ENCODE measurements around the gene EGLN1.
"Not testable (repeated sequence)": the region's sequence is repeated elsewhere in the genome, so short reads cannot be mapped to it uniquely, and the experiment has no call there.

The EGLN1 gene

DNA sequence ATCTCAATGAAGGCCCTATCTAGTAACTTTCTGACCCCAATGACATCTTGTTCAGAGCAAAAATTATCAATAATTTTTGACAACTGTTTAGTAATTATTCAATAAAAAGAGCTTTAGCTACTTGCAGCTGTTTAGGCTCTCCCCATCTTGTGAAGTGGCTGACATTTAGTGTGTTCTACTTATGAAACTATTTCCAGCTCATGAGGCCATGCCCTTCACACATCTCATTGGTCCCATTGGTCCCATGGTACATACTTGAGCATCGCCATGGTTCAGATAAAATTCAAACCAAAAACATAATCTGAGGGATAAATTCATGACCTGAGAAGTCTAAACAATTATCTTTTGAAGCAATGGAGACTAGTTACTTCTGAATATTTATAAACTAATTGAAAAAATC lies 59.8 kb downstream of the EGLN1 start:
- no peak for DNase-seq (ENCODE audit: low spot score)

DNA sequence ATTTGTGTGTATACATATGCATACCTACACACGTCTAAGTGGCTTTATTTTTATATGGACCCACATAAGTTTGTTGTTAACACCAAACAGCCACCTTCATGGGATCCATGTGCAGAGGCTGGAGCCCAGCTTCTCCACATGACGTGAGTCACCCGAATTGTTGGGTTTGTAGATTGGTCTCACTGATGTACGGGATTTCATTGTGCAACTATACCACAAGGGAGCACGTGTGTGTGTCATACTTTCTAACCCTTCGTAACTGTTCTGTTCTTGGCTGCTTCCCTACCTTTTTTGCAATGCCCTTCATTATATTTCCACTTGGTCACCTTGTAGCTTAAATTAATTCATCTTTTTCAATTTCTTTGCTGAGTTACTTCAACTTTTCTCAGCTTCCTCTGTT lies 63.0 kb downstream of the EGLN1 start:
- DNase-seq (ENCODE audit: low spot score), result no peak

DNA sequence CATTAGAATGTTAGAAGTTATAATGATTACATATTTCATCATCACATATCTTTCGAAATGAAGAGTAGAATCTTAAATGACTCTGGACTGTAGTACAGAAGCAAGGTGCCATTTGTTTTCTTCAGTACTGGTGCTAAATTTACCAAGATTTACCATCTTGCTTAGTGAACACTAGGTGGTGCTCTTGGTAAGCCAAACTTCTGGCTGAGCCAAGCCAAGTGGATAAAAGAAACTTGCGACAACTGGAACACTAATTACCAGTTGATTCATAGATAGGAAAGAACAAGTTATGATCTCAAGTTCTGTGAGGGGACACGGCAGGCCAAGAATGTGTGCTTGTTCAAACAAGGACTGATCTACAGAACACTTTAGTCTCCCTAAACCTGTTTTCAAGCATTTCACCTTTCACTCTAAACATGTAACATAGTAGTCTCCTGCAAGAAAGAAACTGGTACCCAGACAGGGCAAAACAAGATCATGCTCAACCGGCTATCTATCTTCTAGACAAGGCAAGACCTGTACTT lies 64.2 kb downstream of the EGLN1 start:
- peak; percentile 17 for DNase-seq (ENCODE audit: low spot score)

DNA sequence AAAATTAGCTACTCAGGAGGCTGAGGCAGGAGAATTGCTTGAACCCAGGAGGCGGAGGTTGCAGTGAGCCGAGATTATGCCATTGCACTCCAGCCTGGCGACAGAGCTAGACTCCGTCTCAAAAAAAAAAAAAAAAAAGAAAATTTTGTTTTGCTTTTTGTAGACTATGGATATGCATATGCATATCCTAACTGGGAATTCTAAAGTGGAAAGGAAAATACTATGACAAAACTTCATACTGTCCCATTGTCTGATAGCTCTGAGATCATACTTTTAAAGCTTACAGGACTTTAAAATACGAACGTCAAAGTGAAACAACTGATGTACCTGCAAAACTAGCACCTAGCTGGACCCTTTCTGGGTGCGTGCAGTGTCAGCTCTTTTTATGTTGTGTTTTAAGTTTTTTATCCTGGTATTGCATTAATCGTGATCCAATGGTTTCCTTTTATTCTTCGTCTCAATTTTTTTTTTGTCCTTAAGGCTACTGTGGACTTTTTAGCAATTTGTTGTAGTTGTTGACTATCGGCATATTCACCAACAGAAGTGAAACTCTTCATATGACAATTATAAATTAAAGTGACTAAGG lies 64.8 kb downstream of the EGLN1 start:
- DNase-seq (ENCODE audit: low spot score), result no peak

DNA sequence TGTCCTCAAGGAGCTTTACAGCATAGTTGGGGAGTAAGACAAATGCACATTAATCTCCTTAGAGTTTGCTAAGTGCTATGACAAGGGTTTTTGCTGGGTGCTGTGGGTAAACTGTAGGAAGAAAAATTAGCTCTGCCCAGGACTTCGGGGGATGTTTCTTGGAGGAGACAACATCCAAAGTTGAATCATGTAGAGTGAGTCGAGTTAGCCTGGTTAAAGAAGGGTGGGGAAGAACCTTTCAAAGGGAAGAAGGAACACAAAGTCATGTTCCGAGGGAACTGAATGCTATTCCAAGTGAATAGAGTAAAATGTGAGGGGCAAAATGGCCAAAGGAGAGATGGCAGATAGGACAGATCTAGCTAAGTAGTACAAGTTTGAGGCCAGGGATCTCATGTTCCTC lies 66.9 kb downstream of the EGLN1 start:
- DNase-seq (ENCODE audit: low spot score), result no peak

DNA sequence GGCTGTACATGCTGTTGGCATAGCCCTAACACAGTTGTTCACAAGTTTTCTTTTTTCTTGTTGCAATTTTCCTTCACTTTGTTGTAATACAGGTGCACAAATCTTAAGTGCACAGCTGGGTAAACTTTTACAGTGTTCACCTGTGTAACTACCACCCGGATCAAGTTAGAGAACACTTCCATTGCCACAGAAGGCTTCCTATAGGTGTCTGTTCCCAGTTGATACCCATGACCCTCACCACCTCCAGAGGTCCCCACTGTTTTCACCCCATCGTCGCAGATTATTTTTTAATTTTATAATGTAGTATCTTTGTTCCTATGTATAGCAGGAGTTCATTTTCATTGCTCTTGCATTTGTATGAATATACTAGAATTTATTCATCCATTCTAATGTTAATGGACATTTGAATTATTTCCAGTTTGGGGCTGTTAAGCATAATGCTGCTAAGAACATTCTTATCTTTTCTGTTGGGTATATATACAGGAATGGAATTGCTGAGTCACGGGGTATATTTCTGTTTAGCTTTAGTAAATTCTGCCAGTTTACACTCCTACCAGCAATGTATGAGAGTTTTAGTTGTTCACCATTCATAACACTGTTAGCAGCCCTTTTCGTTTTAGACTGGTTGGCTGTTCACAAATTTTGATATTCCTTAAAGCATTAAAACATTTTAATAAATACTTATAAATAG lies 67.6 kb downstream of the EGLN1 start:
- no peak for DNase-seq (ENCODE audit: low spot score)

DNA sequence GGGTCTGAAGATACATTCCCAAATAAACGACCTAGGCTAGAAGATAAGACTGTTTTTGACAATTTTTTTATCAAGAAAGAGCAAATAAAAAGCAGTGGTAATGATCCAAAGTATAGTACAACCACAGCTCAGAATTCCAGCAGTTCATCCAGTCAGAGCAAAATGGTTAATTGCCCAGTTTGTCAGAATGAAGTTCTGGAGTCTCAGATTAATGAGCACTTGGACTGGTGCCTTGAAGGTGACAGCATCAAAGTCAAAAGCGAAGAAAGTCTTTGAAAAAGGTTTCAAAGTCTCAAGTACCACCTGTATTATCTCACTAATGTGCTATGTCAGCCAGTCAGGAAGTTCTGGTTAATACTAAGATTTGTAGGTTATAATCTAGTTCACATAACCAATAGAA lies 69.0 kb downstream of the EGLN1 start:
- no peak for DNase-seq (ENCODE audit: low spot score)

DNA sequence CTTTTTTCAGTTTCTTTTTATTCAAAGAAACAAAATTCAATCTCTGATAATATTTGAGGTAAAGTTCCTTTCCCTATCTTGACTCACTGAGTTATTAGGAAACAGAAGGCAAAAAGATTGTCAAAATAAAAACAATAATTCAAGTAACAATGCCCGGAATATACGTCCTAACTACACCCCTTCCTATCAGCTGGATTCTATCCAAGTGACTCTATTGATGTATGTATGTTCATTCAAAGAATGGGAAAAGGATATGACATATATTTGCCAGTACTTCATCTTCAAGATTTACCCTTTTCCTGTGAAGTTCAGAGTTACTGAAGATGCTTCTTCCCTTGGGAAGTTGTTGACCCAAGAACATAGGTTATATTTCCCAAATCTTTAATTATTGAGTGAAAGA lies 70.3 kb downstream of the EGLN1 start:
- DNase-seq (ENCODE audit: low spot score), result no peak

DNA sequence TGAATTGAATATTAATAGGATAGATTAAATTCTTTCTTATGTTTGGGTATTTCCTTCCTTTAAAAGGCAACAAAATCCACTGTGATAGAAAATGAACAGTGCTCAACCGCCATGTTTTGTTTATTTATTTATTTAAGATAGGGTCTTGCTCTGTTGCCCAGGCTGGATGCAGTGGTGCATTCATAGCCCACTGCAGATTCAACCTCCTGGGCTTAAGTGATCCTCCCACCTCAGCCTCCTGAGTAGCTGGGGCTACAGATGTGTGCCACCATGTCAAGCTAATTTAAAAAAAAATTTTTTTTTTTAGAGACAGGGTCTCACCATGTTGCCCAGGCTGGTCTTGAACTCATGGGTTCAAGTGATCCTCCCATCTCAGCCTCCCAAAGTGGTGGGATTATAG lies 73.2 kb downstream of the EGLN1 start:
- not testable (repeated sequence) for DNase-seq (ENCODE audit: low spot score)

DNA sequence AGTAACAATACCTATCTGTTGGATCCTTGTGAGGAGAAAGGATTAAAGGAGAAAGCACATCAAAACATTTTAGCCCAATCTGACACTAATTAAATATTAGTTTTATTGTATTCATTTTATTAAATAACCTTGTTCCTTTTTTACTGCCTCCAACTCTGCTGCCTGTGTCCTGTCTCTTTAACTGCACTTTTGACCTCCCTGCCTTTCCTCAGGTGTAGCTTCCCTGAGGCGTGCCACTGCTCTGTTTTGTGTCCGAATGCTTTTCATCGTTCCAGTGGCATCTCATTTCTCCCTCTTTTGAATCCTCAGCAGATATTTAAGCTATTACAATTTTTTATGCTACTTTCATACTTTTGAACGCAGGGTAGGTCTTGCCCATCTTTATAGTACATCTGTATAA lies 73.6 kb downstream of the EGLN1 start:
- no peak for DNase-seq (ENCODE audit: low spot score)

DNA sequence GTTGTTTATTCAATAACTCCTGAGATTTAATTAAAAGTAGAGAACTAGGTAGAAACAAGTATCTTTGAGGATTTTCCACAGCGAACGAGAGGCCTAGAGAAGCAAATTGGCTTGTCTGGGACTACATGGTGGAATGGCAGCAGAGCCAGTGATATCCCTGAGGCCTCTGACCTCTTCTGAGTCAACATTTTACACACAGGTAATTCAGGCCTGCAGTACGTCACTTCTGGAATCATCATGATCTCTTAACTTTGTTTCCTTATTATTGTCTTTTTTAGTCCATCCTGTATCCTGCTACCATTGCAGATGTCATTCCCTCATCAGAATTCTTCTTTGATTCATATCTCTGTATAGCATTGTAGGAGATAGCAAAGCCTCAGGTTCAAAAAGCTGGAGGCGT lies 74.1 kb downstream of the EGLN1 start:
- no peak for DNase-seq (ENCODE audit: low spot score)

DNA sequence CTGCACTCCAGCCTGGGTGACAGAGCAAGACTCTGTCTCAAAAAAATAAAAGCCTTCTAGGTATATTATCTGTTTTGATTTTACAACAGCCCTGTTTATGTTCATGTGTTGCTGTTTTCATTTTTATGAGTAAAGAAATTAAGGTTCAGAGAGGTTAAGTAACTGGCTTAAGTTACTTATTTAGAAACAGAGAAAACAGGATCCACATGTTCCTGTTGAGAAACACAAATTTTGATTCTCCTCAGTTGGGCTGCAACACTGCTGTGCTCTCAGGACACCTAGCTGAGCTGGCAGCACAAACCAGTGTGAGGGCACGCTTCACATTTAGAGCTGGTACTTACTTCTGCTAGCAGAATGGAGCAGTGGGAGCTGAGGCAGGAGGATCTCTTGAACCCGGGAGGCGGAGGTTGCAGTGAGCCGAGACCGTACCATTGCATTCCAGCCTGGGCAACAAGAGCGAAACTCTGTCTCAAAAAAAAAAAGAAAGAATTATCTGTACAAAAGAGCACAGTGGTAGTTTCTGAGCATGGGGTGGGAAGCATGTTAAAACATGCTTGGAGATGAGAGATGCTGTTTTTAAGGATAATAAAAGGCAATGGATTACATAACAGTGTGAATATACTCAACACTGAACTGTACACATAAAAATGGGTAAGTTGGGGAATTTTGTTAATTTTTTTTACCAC lies 81.6 kb downstream of the EGLN1 start:
- DNase-seq (ENCODE audit: low spot score), result no peak

DNA sequence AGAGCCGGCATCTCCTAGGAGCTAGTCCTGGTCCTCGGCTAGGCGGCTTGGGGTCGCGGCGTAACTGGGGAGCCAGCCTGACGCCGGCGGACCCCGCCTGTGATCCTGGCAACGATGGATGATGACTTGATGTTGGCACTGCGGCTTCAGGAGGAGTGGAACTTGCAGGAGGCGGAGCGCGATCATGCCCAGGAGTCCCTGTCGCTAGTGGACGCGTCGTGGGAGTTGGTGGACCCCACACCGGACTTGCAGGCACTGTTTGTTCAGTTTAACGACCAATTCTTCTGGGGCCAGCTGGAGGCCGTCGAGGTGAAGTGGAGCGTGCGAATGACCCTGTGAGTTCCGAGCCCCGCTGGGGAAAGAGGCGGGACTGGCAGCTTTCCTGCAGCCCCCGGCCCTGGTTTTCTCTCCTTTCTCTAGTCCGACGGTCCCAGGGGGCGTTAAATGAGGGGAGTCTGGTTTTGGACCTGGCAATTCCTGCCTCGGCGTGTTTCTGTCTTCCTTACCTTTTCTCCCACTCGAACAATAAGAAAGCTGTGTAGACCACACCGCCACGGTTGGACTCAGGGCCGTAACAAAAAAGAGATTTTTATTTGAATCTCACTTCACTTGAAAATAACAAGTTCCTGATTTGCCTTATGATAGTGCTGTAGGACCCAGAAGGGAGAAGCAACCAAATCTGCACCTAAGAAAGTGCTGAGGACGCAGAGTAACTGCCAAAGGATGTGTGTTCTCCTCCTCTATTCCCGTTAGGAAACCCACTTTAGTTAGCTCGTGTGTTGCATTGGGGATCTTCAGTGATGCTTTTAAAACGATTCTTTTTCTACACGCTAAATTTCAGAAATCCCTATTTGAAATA lies 83.6 kb downstream of the EGLN1 start, which contains the start of gene SPRTN:
Gene SPRTN (plus strand): TSS at position 24 of the 859 bp plus-strand sequence. CDS start 91 bp downstream, at position 115.
- peak; percentile 90 for DNase-seq (ENCODE audit: low spot score)

DNA sequence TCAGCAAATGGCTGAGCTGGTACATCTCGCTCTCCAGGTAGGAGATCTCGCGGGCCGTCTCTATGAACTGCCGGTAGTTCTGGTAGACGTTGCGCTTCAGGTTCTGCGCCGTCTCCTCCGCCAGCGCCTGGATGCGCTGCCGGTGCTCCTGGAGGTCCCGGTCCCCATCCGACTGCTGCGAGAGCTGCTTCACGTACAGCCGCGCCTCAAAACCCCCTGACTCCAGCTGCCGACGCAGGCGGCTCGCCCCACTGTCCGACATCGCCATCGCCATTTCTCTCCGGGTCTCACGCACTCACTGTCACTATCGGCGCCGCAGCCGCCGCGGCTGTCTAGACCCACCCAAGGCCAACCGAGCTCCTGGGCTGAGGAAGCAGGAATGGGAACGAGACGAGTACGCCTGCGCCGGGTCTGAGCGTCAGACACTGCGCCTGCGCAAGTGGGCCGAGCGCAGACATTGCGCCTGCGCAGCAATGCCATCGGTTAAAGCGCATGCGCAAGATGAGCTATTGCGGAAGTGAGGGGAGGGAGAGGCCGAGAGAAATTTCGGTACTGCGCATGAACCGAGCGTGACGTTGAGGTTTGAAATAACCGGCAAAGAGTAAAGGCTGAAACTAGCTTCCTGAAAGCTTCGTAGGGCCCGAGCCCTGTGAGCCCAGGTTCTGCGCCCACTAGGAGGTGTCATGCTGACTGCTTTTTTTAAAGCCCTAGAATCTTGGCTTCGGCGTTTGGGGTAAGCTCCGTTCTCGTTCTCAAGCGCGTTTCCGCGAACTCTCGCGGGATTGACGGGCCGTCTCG lies 84.4 kb downstream of the EGLN1 start, which contains the start of gene EXOC8:
Gene EXOC8 (minus strand): TSS at position 381 of the 798 bp plus-strand sequence. CDS start 107 bp downstream, at position 274.
- DNase-seq (ENCODE audit: low spot score), result peak; percentile 93

DNA sequence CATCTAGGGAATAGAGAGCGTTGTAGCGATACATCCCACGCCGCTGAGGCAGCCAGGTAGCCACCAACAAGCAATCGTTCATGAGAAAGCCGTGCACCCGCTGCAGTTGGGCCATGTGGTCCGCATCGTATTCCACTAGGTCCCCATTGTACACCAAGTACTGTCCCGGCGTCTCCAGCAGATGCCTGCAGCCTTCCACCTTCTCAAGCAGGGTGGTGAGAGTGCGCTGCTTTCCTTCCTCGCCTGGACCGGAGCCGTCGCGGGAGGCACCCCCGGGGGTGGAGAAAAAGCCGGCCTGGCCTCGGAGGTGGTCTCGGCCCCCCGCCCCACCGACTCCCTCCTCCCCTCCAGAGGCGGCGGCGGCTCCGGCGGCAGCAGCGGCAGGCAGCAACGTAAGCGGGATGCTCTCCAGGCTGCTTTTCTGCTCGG lies 85.0 kb downstream of the EGLN1 start:
- no peak for DNase-seq (ENCODE audit: low spot score)

DNA sequence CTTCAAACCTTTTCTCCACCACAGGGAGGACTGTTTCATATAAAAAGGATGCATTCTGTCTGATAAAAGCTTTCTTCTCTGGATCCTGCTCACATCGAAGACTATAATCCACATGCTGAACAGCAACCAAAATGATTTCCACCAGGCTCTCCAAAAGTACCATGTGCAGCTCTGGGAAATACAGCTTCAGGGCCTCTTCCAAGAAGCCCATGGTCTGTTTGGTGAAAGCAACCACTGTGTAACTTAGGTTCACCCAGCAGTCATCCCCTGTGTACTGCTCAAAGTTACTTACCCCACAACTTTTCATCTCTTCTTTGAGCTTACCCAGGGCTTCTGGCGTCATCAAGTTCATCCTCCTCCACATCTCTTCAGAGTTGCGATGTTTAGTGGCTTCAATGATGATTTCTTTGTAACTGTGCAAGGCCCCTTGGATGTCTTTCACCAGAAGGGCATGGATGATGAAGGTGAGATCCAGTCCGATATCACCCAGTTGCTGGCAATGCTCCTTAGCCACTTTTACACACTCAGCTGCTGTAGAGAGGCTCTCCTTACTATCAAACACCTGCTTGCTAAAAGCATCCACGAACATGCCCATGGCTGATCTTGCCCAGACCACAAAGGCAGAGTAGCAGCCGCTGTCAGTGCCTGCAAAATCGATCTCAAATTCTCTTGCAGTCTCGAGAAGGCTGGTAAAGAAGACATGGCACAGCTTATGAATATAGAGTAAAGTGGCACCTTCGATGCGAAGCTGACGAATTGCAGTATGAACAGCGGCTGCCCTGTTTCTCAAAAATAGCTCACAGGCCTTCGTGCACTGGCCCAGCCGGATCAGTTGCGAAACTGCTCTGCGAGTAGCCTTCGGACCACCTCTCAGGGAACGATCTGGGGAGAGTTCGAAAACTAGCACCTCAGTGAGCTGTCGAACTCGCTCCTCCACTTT lies 86.2 kb downstream of the EGLN1 start:
- DNase-seq (ENCODE audit: low spot score), result no peak

DNA sequence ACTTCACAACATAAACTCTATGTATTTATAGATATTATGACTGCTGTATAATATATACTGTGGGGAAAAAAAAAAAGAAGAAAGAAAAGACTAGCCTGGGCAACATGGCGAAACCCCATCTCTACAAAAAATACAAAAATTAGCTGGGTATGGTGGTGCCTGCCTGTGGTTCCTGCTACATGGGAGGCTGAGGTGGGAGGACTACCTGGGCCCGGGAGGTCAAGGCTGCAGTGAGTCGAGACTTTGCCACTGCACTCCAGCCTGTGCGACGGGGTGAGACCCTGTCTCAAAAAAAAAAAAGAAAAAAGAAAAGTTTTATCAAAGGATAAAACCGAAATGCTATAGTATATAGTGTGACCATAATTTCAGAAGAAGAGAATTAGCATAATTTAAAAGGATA lies 87.1 kb downstream of the EGLN1 start:
- no peak for DNase-seq (ENCODE audit: low spot score)

DNA sequence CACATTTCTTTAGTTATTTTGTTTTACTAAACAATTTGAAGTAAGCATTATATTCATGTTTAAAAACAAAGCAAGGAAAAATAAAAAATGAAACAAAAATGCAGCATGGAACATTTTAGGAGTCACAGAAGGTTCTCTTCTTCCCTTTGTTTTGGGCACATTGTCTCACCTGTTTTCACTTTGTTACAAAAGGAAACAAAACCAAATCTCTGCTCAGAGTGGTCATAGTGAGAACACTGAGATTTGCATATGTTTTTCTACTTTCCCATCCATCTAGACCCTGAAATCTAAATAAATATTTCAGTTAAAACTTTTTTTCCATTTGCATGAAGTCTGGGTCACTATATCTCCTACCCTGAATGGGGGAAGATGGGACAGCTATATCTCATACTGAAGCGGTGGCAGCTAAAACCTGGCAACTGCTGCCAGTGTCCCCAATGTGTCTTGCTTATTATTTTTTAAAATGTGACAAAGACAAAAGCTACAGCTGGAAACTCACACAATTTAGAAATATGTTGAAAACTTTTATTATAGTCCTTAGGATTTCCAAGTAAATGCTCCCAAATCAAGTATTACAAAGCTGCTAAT lies 87.9 kb downstream of the EGLN1 start:
- no peak for DNase-seq (ENCODE audit: low spot score)

DNA sequence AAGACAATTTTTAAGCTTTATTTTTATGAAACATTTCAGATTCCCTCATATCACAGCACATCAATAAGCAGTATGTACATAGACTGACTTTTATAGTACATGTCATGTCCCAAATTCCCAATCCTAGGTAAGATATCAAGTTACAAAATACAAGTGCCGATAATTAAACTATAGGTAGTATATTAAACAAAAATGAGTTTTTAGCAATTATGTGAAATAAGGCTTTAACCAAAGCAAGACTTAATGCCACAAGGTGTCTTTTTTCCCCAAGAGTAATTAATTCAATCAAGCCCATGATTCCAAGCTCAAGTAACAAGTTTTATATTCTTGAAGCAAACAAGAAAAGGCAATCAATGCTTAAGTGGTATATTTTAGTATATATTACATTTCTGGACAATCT lies 89.3 kb downstream of the EGLN1 start:
- DNase-seq (ENCODE audit: low spot score), result no peak

DNA sequence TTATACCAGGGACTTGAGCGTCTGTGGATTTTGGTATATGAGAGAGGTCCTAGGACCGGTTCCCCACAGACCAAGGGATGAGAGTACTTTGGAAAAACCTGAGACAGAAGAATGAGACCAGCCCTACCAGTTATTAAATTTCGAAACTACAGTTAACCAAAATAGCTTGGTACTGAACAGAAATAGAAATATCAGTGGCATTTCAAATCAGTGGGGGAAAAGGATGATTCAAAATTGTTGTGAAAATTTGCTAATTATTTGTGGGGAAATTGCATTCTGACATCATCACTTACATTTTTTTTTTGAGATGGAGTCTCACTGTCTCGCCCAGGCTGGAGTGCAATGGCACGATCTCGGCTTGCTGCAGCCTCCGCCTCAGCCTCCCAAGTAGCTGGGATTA lies 92.6 kb downstream of the EGLN1 start:
- no peak for DNase-seq (ENCODE audit: low spot score)

Data from HuH-7.5 (cell line).